ENCODE data around the gene MAPK1.

Gene MAPK1

DNA sequence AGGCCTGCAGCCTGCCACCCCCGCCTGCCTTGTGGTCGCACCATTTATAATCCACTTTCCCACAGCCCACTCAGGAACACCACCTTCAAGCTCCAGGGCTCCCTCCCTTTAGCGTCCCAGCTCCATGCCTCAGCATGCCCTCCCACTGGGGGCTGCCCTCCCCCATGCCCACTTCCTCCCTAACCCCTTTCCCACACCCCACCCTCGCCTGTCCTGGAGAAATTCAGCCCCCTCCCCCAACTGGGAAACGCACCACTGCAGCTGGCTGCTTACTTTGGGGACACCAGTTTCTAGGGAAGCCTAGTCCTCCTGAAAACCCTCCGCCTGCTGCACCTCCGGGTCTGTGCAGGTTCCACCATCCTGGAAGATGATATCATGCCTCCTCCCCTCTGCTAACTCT lies 128.5 kb downstream of the MAPK1 start:
- Histone ChIP-seq H3K4me3 (ENCODE audit: low read depth, low read length) (no peak overlapping the region), H3K9me3 (ENCODE audit: control insufficient read depth, insufficient read depth, low read depth, low read length) (no peaks in the 10 kb centered on the region), H3K4me1 (ENCODE audit: control insufficient read depth, insufficient read depth, low read length) (no peaks in the 10 kb centered on the region), H3K27ac (ENCODE audit: extremely low read depth, low read depth, low read length) (no peak overlapping the region), H3K36me3 (ENCODE audit: control insufficient read depth in 2 of 2, insufficient read depth in 1 of 2, low read length in 2 of 2) (no peaks in the 10 kb centered on the region)
- peak; percentile 96 for TF ChIP-seq EGR2 (tag by site-specific recombination; IDR thresholded peaks at IDR 0.05; ENCODE audit: low read depth)
- no peak for TF ChIP-seq ZFP41 (tag by site-specific recombination; IDR thresholded peaks at IDR 0.05; ENCODE audit: borderline replicate concordance)
- TF ChIP-seq ZNF214 (tag by site-specific recombination; IDR thresholded peaks at IDR 0.05; ENCODE audit: borderline replicate concordance): no peak
- TF ChIP-seq ZFP3 (tag by site-specific recombination; IDR thresholded peaks at IDR 0.05; ENCODE audit: low read depth): no peak
- TF ChIP-seq, protein P1, sequence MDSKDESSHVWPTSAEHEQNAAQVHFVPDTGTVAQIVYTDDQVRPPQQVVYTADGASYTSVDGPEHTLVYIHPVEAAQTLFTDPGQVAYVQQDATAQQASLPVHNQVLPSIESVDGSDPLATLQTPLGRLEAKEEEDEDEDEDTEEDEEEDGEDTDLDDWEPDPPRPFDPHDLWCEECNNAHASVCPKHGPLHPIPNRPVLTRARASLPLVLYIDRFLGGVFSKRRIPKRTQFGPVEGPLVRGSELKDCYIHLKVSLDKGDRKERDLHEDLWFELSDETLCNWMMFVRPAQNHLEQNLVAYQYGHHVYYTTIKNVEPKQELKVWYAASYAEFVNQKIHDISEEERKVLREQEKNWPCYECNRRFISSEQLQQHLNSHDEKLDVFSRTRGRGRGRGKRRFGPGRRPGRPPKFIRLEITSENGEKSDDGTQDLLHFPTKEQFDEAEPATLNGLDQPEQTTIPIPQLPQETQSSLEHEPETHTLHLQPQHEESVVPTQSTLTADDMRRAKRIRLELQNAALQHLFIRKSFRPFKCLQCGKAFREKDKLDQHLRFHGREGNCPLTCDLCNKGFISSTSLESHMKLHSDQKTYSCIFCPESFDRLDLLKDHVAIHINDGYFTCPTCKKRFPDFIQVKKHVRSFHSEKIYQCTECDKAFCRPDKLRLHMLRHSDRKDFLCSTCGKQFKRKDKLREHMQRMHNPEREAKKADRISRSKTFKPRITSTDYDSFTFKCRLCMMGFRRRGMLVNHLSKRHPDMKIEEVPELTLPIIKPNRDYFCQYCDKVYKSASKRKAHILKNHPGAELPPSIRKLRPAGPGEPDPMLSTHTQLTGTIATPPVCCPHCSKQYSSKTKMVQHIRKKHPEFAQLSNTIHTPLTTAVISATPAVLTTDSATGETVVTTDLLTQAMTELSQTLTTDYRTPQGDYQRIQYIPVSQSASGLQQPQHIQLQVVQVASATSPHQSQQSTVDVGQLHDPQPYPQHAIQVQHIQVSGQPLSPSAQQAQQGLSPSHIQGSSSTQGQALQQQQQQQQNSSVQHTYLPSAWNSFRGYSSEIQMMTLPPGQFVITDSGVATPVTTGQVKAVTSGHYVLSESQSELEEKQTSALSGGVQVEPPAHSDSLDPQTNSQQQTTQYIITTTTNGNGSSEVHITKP (tag by site-specific recombination; IDR thresholded peaks at IDR 0.05): 0 out of 2 replicates have a peak, but pooled peaks have one; percentile 11
- TF ChIP-seq, protein P2, sequence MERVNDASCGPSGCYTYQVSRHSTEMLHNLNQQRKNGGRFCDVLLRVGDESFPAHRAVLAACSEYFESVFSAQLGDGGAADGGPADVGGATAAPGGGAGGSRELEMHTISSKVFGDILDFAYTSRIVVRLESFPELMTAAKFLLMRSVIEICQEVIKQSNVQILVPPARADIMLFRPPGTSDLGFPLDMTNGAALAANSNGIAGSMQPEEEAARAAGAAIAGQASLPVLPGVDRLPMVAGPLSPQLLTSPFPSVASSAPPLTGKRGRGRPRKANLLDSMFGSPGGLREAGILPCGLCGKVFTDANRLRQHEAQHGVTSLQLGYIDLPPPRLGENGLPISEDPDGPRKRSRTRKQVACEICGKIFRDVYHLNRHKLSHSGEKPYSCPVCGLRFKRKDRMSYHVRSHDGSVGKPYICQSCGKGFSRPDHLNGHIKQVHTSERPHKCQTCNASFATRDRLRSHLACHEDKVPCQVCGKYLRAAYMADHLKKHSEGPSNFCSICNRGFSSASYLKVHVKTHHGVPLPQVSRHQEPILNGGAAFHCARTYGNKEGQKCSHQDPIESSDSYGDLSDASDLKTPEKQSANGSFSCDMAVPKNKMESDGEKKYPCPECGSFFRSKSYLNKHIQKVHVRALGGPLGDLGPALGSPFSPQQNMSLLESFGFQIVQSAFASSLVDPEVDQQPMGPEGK (tag by site-specific recombination; IDR thresholded peaks at IDR 0.05): 0 out of 2 replicates have a peak, but pooled peaks have one; percentile 10
- no peak for TF ChIP-seq ZIC2 (tag by site-specific recombination; IDR thresholded peaks at IDR 0.05)
- peak; percentile 93 for TF ChIP-seq ZFHX2 (tag by site-specific recombination; conservative IDR thresholded peaks at IDR 0.05)
- POLR2A ChIA-PET: no interaction called here
- CTCF ChIA-PET: no interaction called here

DNA sequence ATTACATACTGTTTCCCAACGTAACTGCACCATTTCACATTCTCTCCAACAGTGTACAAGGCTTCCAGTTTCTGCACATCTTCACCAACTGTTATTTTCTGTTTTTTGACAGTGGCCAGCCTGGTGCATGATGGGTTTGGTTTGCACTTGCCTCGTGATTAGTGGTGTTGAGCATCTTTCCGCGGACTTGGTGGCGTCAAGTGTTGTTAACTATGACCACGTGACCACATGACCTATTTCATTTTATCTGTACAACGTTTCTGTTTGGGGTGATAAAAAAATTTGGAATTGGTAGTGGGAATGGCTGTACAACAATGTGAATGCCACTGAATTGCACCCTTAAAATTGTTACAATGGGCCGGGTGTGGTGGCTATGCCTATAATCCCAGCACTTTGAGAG lies 129.4 kb downstream of the MAPK1 start:
- CTCF ChIA-PET: no interaction called here
- Histone ChIP-seq H3K27ac (ENCODE audit: extremely low read depth, low read depth, low read length) (no peak overlapping the region), H3K4me3 (ENCODE audit: low read depth, low read length) (no peak overlapping the region), H3K4me1 (ENCODE audit: control insufficient read depth, insufficient read depth, low read length) (no peaks in the 10 kb centered on the region), H3K36me3 (ENCODE audit: control insufficient read depth in 2 of 2, insufficient read depth in 1 of 2, low read length in 2 of 2) (no peaks in the 10 kb centered on the region), H3K9me3 (ENCODE audit: control insufficient read depth, insufficient read depth, low read depth, low read length) (no peaks in the 10 kb centered on the region)
- POLR2A ChIA-PET: interaction anchor here (0.7 kb wide), 1 partner anchor 68 kb away, joined by 3 read pairs; no protein-coding TSS in a partner anchor
- TF ChIP-seq SP3 (tag by site-specific recombination; IDR thresholded peaks at IDR 0.05) (no peak), ZNF623 (tag by site-specific recombination; IDR thresholded peaks at IDR 0.05) (no peak), MEIS1 (CRISPR knock-in tag; IDR thresholded peaks at IDR 0.05; ENCODE audit: borderline replicate concordance) (no peak), GLIS1 (tag by site-specific recombination; IDR thresholded peaks at IDR 0.05) (no peak), ZEB2 (tag by site-specific recombination; IDR thresholded peaks at IDR 0.05) (no peak), ZNF169 (tag by site-specific recombination; IDR thresholded peaks at IDR 0.05) (no peak)
- TF ChIP-seq, protein P3, sequence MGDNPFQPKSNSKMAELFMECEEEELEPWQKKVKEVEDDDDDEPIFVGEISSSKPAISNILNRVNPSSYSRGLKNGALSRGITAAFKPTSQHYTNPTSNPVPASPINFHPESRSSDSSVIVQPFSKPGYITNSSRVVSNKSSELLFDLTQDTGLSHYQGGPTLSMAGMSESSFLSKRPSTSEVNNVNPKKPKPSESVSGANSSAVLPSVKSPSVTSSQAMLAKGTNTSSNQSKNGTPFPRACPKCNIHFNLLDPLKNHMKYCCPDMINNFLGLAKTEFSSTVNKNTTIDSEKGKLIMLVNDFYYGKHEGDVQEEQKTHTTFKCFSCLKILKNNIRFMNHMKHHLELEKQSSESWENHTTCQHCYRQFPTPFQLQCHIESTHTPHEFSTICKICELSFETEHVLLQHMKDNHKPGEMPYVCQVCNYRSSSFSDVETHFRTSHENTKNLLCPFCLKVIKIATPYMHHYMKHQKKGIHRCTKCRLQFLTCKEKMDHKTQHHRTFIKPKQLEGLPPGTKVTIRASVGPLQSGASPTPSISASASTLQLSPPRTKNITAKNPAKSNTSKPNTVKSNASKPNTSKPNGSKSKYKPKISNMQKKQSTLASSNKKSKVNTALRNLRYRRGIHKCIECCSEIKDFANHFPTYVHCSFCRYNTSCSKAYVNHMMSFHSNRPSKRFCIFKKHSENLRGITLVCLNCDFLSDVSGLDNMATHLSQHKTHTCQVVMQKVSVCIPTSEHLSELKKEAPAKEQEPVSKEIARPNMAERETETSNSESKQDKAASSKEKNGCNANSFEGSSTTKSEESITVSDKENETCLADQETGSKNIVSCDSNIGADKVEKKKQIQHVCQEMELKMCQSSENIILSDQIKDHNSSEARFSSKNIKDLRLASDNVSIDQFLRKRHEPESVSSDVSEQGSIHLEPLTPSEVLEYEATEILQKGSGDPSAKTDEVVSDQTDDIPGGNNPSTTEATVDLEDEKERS (tag by site-specific recombination; IDR thresholded peaks at IDR 0.05): no peak
- TF ChIP-seq, protein P4, sequence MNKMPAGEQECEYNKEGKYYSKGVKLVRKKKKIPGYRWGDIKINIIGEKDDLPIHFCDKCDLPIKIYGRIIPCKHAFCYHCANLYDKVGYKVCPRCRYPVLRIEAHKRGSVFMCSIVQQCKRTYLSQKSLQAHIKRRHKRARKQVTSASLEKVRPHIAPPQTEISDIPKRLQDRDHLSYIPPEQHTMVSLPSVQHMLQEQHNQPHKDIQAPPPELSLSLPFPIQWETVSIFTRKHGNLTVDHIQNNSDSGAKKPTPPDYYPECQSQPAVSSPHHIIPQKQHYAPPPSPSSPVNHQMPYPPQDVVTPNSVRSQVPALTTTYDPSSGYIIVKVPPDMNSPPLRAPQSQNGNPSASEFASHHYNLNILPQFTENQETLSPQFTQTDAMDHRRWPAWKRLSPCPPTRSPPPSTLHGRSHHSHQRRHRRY (tag by site-specific recombination; IDR thresholded peaks at IDR 0.05): no peak
- TF ChIP-seq, protein P2 (tag by site-specific recombination; IDR thresholded peaks at IDR 0.05): no peak
- TF ChIP-seq, protein P1 (tag by site-specific recombination; IDR thresholded peaks at IDR 0.05): no peak

All from HEK293 (cell line).